HCT116 (cell line): Measurements from ENCODE around the gene RTN4. TPM values are rescaled to one million over a fixed set of nuclear protein-coding genes. Genes with fewer than 3 reads are reported as not detected.

Source experiments
- ATAC-seq: fragments of 200-7000 bp; cut with Tn5 transposase; 2 replicates; pipeline ENCODE4 v1.9.1; 2020; ENCODE audit warnings: mild to moderate bottlenecking, moderate library complexity
- BruUV-seq: library from RNA; stranded (reverse); fragments of 400-500 nt; replicated peaks from 2 replicates; lab custom pipeline; 2021; lab: Mats Ljungman, UMichigan
- CTCF ChIA-PET: fragments of 300-600 bp; sonication (Branson Sonifier 250); formaldehyde crosslinking; loops from one replicate; lab custom pipeline; 2021; ENCODE audit warnings: antibody characterized with exemption; lab: Charles Lee
- POLR2A ChIA-PET: fragments of 300-600, 350-600 bp; sonication (Branson Sonifier 250); formaldehyde crosslinking; loops from one replicate; lab custom pipeline; 2021; ENCODE audit warnings: antibody characterized with exemption; lab: Charles Lee
- RAD21 ChIA-PET, 2 experiments: fragments of 300-600 bp; sonication (Branson Sonifier 250); formaldehyde crosslinking; loops; one replicate each; lab custom pipeline; 2023; ENCODE audit warnings: low total read pairs in 2 of 2; ENCODE audit not compliant: uncharacterized antibody in 2 of 2, unreplicated experiment in 2 of 2, low non-redundant PET in 1 of 2; lab: Charles Lee
- DNase-seq: peaks from one replicate; pipeline ENCODE4 v3.0.0-alpha.2; 2010; ENCODE audit warnings: low read depth, low spot score
- H2AFZ ChIP-seq: fragments of 200-600 bp; shearing (Covaris generic), sonication (generic); 2 replicates; pipeline ENCODE4 v1.6.1; 2017; ENCODE audit warnings: low read depth, mixed run types, mixed read lengths, antibody characterized with exemption, low read length; ENCODE audit not compliant: poor library complexity, severe bottlenecking
- H3K27ac ChIP-seq: 2 replicates; pipeline ENCODE4 v1.5.1; 2012; ENCODE audit warnings: low read depth, low read length
- H3K27me3 ChIP-seq: fragments of 200-600 bp; sonication (generic); 2 replicates; pipeline ENCODE4 v1.6.1; 2016; ENCODE audit warnings: mixed run types, low read length, mixed read lengths; ENCODE audit not compliant: insufficient read depth
- H3K36me3 ChIP-seq, 2 experiments: fragments of 200-500 bp in 1 of 2; fragments of 200-600 bp in 1 of 2; sonication (Bioruptor generic) in 1 of 2; sonication (generic) in 1 of 2; 2 replicates each; pipeline versions ENCODE4 v1.5.1 to v1.6.1; 2014 to 2016; ENCODE audit warnings: low read length in 2 of 2, inconsistent platforms in 1 of 2, mixed read lengths in 1 of 2, mixed run types in 1 of 2; ENCODE audit not compliant: insufficient read depth in 2 of 2, control insufficient read depth in 1 of 2
- H3K4me1 ChIP-seq, 2 experiments: fragments of 200-600 bp in 1 of 2; sonication (generic) in 1 of 2; 2 replicates each; pipeline versions ENCODE4 v1.5.1 to v1.6.1; 2012 to 2017; ENCODE audit warnings: low read length in 2 of 2, inconsistent platforms in 1 of 2, mild to moderate bottlenecking in 1 of 2, mixed read lengths in 1 of 2, mixed run types in 1 of 2, moderate library complexity in 1 of 2; ENCODE audit not compliant: insufficient read depth in 2 of 2, control insufficient read depth in 1 of 2
- H3K4me2 ChIP-seq: fragments of 200-600 bp; sonication (generic); 2 replicates; pipeline ENCODE4 v1.6.1; 2017; ENCODE audit warnings: mixed run types, low read length, mixed read lengths
- H3K4me3 ChIP-seq, 2 experiments: fragments of 200-600 bp in 1 of 2; sonication (generic) in 1 of 2; replicated peaks in 1 of 2; 2 replicates each; pipeline ENCODE4 v1.5.1; 2011 to 2016; ENCODE audit warnings: low read length in 2 of 2, control low read depth in 1 of 2, low read depth in 1 of 2, mild to moderate bottlenecking in 1 of 2, mixed read lengths in 1 of 2, mixed run types in 1 of 2
- H3K79me2 ChIP-seq: fragments of 200-600 bp; sonication (generic); 2 replicates; pipeline ENCODE4 v1.6.1; 2017; ENCODE audit warnings: mild to moderate bottlenecking, mixed run types, low read length, moderate library complexity, mixed read lengths; ENCODE audit not compliant: insufficient read depth
- H3K9ac ChIP-seq: fragments of 200-600 bp; sonication (generic); 2 replicates; pipeline ENCODE4 v1.6.1; 2016; ENCODE audit warnings: low read length, mixed read lengths
- H3K9me2 ChIP-seq: fragments of 200-600 bp; sonication (generic), shearing (Covaris generic); 2 replicates; pipeline ENCODE4 v1.6.1; 2017; ENCODE audit warnings: mixed run types, mild to moderate bottlenecking, moderate library complexity; ENCODE audit not compliant: insufficient read depth
- H3K9me3 ChIP-seq, 2 experiments: fragments of 200-500 bp in 1 of 2; fragments of 200-600 bp in 1 of 2; sonication (Bioruptor generic) in 1 of 2; sonication (generic) in 1 of 2; 2 replicates each; pipeline ENCODE4 v1.6.1; 2014 to 2017; ENCODE audit warnings: low read length in 2 of 2, mixed read lengths in 2 of 2, inconsistent platforms in 1 of 2, low read depth in 1 of 2, mild to moderate bottlenecking in 1 of 2, mixed run types in 1 of 2, moderate library complexity in 1 of 2; ENCODE audit not compliant: control insufficient read depth in 1 of 2, insufficient read depth in 1 of 2
- H4K20me1 ChIP-seq: fragments of 200-600 bp; sonication (generic), shearing (Covaris generic); 2 replicates; pipeline ENCODE4 v1.6.1; 2017; ENCODE audit warnings: mixed run types, mild to moderate bottlenecking, moderate library complexity; ENCODE audit not compliant: insufficient read depth
- ATF3 ChIP-seq: IDR thresholded peaks from 2 replicates; pipeline ENCODE4 v1.6.1; 2012
- CBX3 ChIP-seq: IDR thresholded peaks from 2 replicates; pipeline ENCODE4 v1.6.1; 2012; ENCODE audit warnings: low read depth
- CEBPB ChIP-seq: IDR thresholded peaks from 2 replicates; pipeline ENCODE4 v1.6.1; 2012; ENCODE audit warnings: low read depth
- CTCF ChIP-seq, 3 experiments: fragments of 200-600 bp in 1 of 3; sonication (generic) in 1 of 3; IDR thresholded peaks in 2 of 3; conservative IDR thresholded peaks in 1 of 3; 2 replicates each; pipeline ENCODE4 v1.5.1; 2012 to 2017; ENCODE audit warnings: low read depth in 2 of 3, low read length in 2 of 3, antibody characterized with exemption in 1 of 3, borderline replicate concordance in 1 of 3, control low read depth in 1 of 3, mild to moderate bottlenecking in 1 of 3, mixed read lengths in 1 of 3, mixed run types in 1 of 3, moderate library complexity in 1 of 3; ENCODE audit not compliant: insufficient read depth in 1 of 3
- EGR1 ChIP-seq: IDR thresholded peaks from 2 replicates; pipeline ENCODE4 v1.6.1; 2012; ENCODE audit warnings: low read depth
- ELF1 ChIP-seq: IDR thresholded peaks from 2 replicates; pipeline ENCODE4 v1.6.1; 2012; ENCODE audit warnings: low read depth, borderline replicate concordance
- EZH2phosphoT487 ChIP-seq: fragments of 200-600 bp; IDR thresholded peaks from 2 replicates; pipeline ENCODE4 v1.6.1; 2018; ENCODE audit warnings: antibody characterized with exemption, borderline replicate concordance
- FOSL1 ChIP-seq: IDR thresholded peaks from 2 replicates; pipeline ENCODE4 v1.6.1; 2012; ENCODE audit warnings: low read depth
- JUND ChIP-seq: IDR thresholded peaks from 2 replicates; pipeline ENCODE4 v1.6.1; 2012
- POLR2AphosphoS5 ChIP-seq: IDR thresholded peaks from 2 replicates; pipeline ENCODE4 v1.6.1; 2011; ENCODE audit warnings: mild to moderate bottlenecking, low read depth, low read length, moderate library complexity
- REST ChIP-seq: IDR thresholded peaks from 2 replicates; pipeline ENCODE4 v1.6.1; 2012; ENCODE audit warnings: low read depth
- SIN3A ChIP-seq: IDR thresholded peaks from 2 replicates; pipeline ENCODE4 v1.6.1; 2012; ENCODE audit warnings: low read depth
- SP1 ChIP-seq: IDR thresholded peaks from 2 replicates; pipeline ENCODE4 v1.6.1; 2012; ENCODE audit warnings: low read depth
- ZBTB33 ChIP-seq: IDR thresholded peaks from 2 replicates; pipeline ENCODE4 v1.6.1; 2011; ENCODE audit warnings: mild to moderate bottlenecking, low read length, moderate library complexity; ENCODE audit not compliant: insufficient replicate concordance; ENCODE audit errors: extremely low read depth
- intact Hi-C: fragments of 100-400 bp; cut with micrococcal nuclease; formaldehyde crosslinking; loops from 2 replicates; pipeline ENCODE4 v1.10.0; 2022
- total RNA-seq: library from RNA; stranded (reverse); gene quantifications from one replicate; pipeline ENCODE4 v1.2.1, GENCODE V29; 2021; ENCODE audit not compliant: unreplicated experiment
- TF ChIP-seq, protein P1 (sequence below): IDR thresholded peaks from 2 replicates; pipeline ENCODE4 v1.6.1; 2012

The RTN4 gene
- total RNA-seq, 1 experiment from 2014 or later, result 221 TPM

DNA sequence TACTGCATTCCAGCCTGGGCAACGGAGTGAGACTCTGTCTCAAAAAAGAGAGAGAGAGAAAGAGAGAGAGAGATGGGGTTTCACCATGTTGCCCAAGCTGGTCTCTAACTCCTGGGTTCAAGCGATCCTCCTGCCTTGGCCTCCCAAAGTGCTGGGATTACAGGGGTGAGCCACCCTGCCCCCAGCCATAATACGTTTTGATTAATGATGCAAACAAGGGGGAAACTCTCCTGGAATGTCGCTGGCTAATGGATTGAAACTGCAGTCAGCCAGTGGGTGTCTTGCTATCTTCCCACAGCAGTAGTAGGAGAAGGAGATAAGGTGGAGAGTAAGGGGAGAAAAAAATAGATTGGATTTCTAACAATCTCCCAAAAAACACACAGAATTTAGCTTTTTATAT is 9.5 kb upstream of the RTN4 start:
- CTCF ChIA-PET, result no interaction called here
- intact Hi-C loops, result no loop called here
- no peak overlapping the region for H3K4me2 ChIP-seq
- TF ChIP-seq CEBPB (no peak), CBX3 (no peak), EZH2phosphoT487 (no peak), FOSL1 (no peak), EGR1 (no peak), ATF3 (no peak), REST (no peak), ZBTB33 (no peak), ELF1 (no peak), POLR2AphosphoS5 (no peak), SIN3A (no peak), JUND (no peak), SP1 (no peak), CTCF (IDR thresholded peaks at IDR 0.05 in 2 of 3, conservative IDR thresholded peaks at IDR 0.05 in 1 of 3; ENCODE audit: borderline replicate concordance in 1 of 3, insufficient read depth in 1 of 3, low read depth in 2 of 3, low read length in 2 of 3) (no peak)
- TF ChIP-seq, protein P1, sequence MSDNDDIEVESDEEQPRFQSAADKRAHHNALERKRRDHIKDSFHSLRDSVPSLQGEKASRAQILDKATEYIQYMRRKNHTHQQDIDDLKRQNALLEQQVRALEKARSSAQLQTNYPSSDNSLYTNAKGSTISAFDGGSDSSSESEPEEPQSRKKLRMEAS, result no peak
- no peaks in the 10 kb centered on the region for H3K27me3 ChIP-seq
- no peak overlapping the region for H3K9ac ChIP-seq
- H3K4me3 ChIP-seq, result no peak overlapping the region
- ATAC-seq, result no peak
- H2AFZ ChIP-seq, result no peak overlapping the region
- H3K36me3 ChIP-seq, result no peaks in the 10 kb centered on the region
- peaks cover 3% of the 10 kb centered on the region; the same call in 1 of the 2 replicates for H3K9me2 ChIP-seq
- H3K79me2 ChIP-seq, result no peaks in the 10 kb centered on the region
- H3K4me1 ChIP-seq, result peaks cover 0 to 7% of the 10 kb centered on the region in 2 experiments; a peak in 2 of 4 replicates
- POLR2A ChIA-PET, result interaction anchor here (1.2 kb wide), 1 partner anchor 11 kb away, joined by 3 read pairs; no protein-coding TSS in a partner anchor
- RAD21 ChIA-PET, result no interaction called here
- BruUV-seq, result no TSS peak
- no peak for DNase-seq
- H3K9me3 ChIP-seq, result no peaks in the 10 kb centered on the region
- no peak overlapping the region for H3K27ac ChIP-seq
- no peaks in the 10 kb centered on the region for H4K20me1 ChIP-seq
